Right renal cortex interstitium (tissue), 3 donors: ENCODE measurements around the gene SSBP3. TPM values are rescaled to one million over a fixed set of nuclear protein-coding genes. Genes with fewer than 3 reads are reported as not detected.
"Not testable (repeated sequence)": the region's sequence is repeated elsewhere in the genome, so short reads cannot be mapped to it uniquely, and the experiment has no call there.

ENCODE experiments used
- DNase-seq, 3 donors: peaks; one replicate each; pipeline ENCODE4 v3.0.0-alpha.2; 2013; ENCODE audit warnings: low read depth in 3 of 3, low spot score in 2 of 3
- polyA plus RNA-seq, 3 donors: library from polyadenylated mRNA; unstranded; fragments of 120-200 nt; gene quantifications; one replicate each; pipeline ENCODE4 v1.2.1, GENCODE V29; 2013; ENCODE audit not compliant: insufficient read length in 3 of 3

The SSBP3 gene
- 100 to 1,000 TPM; 103 to 110 (median 105) TPM for polyA plus RNA-seq

DNA sequence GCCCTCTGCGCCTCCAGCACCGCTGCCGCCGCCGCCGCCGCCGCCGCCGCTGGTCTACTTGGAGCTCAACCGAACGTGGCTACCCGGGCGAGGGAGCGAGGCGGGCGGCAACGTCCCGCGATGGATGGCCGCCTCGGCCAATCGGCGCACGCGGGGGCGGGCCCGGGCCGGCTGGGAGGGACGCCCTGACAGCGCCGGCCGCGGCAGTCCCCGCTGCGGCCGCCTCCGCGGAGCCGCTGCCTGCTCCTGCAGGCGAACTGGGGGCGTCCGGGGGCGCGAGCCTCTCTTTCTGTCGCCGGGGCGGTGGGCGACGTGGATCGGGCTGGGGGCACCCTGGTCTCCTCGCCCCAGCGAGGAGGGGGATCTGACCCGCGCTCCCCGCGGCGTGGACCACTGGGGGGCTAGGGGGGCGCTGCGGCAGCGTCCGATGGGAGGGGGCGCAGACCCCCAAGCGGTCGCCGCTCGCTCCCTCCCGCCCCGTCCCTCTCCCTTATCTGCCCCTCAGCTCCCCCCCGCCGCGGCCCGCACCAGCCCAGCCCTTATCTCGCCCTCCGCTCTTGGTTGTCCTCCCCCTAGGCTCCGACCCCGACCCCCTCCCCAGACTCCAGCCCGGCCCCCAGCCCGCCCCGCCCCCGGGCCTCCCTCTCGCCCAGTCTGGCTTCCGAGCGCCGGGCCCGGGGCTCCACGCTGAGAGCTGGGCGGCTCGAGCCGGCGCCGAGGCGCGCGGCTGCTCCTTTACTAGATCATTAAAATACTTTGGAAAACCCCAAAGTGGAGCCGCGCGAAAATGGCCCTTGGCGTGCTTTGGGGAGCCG, at the start of gene SSBP3:
TSS of gene SSBP3 (minus strand) at position 56 of the 815 bp plus-strand sequence.
- DNase-seq, result peak in 2 of 3 donors; percentile 78 to 89

DNA sequence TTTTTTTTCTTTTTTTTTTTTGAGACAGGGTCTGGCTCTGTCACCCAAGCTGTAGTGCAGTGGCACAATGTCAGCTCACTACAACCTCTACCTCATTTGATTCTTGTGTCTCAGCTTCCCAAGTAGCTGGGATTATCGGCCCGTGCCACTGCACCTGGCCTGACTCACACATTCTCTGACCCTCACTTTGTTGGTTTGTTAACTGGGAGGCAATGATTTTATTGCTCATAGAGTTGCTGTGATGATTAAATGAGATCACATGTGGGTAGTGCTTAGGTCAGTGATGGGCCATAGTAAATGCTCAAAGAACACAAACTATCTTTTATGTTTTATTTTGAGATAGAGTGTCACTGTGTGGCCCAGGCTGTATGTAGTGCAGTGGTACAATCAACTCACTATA, 47.3 kb upstream of the SSBP3 start:
- DNase-seq, result no peak

DNA sequence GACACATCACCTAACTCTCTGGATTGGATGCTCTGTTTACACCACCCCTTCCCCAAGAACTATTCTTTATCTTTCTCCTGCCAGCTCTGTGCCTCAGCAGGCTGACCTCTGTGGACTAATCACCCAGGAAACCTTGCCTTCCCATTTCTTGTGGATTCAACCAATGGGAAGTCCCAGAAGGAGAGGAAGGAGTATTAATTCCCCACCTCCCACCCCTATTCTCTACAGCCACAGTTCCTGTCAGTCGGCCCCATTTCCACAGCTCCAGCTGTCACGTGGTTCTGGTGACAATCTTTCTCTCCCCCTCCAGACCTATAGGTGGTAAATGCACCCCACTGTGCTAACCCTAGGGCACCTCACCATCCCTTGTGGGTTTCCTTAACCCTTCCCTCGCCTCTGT, 46.8 kb upstream of the SSBP3 start:
- DNase-seq, result no peak

DNA sequence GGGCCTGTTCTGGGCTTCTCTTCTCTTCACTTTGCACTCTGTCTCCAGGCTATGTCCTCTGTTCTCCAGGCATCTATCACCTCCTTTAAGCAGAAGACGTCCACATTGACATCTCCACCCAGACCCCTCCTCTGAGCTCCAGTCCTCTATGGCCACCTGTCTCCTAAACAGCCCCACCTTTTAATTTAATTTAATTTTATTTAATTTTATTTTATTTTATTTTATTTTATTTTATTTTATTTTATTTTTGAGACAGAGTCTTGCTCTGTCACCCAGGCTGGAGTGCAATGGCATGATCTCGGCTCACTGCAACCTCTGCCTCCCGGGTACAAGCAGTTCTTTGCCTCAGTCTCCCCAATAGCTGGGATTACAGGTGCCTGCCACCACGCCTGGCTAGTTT, 43.2 kb upstream of the SSBP3 start:
- DNase-seq, result not testable (repeated sequence)

DNA sequence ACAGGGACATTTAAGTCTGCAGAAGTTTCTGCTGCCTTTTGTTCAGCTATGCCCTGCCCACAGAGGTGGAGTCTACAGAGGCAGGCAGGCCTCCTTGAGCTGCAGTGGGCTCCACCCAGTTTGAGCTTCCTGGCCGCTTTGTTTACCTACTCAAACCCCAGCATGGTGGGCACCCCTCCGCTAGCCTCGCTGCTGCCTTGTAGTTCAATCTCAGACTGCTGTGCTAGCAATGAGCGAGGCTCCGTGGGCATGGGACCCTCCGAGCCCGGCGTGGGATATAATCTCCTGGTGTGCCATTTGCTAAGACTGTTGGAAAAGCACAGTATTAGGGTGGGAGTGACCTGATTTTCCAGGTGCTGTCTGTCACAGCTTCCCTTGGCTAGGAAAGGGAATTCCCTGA, 42.6 kb upstream of the SSBP3 start:
- DNase-seq, result not testable (repeated sequence)

DNA sequence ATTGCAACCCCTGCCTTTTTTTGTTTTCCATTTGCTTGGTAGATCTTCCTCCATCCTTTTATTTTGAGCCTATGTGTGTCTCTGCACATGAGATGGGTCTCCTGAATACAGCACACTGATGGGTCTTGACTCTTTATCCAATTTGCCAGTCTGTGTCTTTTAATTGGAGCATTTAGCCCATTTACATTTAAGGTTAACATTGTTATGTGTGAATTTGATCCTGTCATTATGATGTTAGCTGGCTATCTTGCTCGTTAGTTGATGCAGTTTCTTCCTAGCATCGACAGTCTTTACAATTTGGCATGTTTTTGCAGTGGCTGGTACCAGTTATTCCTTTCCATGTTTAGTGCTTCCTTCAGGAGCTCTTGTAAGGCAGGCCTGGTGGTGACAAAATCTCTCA, 40.9 kb upstream of the SSBP3 start:
- not testable (repeated sequence) for DNase-seq

DNA sequence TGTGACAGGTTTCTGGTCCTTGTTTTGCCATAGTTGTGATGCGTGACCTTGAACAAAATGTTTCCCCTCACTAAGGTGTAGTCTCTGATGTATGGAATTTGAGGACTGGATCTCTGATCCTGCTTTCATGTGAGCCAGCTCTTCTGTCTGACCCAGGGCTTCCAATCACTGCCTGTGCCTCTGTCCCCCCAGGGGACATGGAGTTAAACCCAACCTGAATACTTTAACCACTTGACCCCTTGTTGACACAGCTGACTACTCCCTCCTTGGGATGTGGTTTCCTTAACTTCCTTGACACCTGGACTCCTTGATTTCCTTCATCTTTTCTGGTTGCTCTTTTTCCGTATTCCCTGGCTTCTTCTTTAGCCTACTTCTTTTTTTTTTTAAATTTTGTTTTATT, 36.0 kb upstream of the SSBP3 start:
- no peak for DNase-seq

DNA sequence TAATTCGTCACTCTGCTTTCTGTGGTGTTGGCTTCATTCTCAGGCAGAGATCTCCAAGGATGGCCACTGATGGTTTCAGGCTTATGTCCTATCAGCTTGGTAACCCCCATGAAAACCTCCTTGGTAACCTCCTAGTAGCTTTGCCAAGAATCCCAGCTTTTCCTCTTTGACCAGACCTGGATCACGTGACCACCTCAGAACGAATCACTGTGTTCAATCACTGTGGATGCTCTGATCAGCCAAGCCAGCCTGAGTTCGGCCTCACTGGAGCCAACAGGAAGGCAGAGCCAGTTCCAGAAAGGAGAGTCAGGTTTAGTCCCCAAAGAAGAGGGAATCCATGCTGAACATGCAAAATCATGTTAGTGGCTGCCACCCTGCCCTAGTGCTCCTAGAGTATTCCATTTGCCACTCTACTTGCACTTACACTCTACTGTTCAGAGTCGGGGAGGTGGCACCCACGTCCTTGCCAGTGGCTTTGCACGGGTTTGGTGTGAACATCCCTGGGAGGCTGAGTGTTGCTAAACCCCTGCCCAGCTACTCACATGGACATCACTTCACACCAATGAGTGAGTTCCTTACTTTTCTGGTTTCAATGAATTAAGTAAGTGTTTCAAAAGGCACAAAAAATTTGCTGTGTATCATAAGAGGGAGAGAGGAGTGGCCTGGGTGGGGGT, 33.5 kb upstream of the SSBP3 start:
- no peak for DNase-seq

DNA sequence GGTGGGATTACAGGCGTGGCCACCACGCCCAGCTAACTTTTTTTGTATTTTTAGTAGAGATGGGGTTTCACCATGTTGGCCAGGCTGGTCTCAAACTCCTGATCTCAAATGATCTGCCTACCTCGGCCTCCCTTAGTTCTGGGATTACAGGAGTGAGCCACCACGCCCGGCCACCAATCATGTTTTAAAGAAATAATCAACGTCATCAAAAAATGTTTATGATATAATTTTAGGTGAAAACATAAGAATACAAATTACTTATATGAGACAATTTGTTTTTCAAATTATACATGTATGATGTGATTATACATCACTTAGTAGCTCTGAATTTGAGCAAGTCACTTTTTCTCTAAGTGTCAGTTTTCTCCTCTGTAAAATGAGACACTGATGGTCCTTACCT, 31.6 kb upstream of the SSBP3 start:
- no peak for DNase-seq

DNA sequence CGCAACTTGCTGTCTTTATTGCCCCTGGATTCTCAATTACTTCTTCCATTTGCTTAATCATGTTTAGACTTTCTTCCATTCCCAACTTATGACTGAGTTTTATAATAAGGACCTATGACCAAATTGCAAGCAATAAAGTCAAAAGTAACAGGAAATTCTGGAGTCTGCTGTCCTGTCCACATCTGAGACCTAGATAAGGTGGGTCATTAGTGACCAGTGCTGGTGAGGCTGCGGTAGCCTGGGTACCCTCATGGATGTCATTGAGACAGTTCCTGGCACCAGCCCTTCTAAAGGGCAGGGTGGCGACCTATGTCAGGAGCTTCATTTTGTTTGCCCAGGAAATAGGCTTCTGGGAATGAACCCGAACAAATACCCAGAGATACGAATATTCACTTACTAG, 30.6 kb upstream of the SSBP3 start:
- no peak for DNase-seq

DNA sequence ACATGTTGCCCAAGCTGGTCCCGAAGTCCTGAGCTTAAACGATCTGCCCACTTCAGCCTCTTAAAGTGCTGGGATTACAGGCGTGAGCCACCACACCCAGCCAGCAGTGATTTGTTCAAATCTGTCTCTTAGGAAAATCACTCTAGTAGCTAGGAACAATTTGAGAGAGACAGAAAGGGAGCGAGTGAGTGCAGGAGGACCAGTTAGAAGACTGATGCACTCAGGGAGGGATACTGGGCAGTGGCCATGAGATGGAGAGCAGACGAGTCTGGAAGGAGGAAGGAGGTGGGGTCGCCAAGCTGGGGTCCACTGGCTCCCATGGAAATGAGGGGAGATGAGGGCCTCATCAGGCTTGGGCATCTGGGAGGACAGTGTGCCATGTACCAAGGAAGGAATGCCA, 23.6 kb upstream of the SSBP3 start:
- DNase-seq, result no peak

DNA sequence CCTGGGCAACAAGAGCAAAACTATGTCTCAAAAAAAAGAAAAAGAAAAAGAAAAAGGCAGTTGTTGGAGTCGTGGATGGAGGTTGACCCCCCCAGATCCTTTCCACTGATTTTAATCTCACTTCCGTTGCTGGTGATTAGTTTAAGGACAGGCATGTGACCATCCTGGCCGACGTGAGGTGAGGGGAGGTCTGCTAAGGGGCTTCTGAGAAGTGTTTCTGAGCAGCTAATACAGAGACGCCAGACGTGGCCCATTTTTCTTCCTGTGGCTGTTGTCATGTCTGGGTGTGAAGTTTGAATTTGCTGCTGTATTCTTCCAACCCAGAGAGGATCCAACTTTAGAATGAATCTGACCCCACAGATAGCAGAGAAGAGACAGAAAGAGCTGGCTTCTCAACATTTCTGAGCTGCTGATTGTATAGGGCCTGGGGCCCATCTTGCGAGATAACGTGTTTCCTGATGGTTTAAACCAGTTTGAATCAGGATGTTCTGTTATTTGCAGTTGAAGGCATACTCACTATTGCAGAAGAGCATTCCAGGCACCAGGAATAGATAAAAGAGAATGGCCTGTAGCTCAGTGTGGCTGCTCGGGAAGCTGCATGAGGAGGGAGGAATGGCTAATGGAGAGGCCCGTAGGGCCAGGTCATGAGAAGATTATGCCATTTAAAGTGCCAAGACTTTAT, 22.8 kb upstream of the SSBP3 start:
- no peak for DNase-seq

DNA sequence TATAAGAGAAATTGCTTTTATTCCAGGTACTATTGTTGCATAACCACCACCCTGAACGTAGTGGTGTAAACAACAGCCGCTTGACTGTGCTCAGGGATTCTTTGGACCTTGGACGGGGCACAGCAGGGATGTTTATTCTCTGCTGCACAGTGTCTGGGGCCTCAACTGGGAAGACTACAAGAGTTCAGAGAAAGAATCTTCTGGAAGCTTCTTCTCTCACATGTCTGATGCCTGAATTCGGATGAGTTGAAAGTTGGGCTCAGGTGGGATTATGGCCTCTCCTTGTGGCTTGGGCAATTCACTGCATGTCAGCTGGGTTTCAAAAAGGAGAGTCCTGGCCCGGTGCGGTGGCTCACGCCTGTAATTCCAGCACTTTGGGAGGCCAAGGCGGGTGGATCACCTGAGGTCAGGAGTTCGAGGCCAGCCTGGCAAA, 19.0 kb upstream of the SSBP3 start:
- DNase-seq, result no peak

DNA sequence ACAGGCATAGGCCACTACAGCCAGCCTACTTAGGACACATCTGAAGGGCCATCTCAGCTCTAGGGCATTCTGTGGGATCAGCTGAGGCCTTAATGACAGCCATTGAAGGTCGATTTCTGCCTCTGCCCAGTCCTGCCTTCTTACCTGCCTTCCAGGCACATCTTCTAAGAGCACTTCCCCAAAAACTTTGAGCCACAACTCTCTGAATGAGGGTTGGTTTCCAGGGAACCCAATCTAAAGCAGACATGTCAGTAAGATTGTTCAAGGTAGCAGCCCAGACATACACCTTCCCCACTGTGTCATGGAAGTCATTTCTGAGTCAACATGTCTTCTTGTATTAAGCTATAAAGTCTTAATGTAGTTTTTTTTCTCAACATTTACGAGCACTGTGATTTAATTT, 18.2 kb upstream of the SSBP3 start:
- no peak for DNase-seq

DNA sequence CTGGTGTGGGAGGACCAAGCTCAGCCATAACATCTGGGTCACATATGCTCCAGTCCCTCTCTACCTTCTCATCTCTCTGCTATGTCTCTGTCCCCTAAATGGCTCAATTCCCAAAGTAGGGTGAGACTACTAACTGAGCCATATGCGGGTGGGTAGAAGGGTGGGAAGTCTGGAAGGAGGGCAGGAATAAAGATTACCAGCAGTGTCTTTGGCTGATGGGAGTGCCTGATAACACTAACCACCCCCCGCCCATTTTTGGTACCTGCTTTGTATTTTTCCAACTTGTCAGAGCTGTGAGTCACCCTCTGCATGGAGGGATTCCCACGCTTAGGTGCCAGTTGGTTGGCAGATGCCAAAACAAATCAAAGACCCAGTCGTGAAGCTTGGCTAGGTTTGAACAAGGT, 14.9 kb upstream of the SSBP3 start:
- no peak for DNase-seq

DNA sequence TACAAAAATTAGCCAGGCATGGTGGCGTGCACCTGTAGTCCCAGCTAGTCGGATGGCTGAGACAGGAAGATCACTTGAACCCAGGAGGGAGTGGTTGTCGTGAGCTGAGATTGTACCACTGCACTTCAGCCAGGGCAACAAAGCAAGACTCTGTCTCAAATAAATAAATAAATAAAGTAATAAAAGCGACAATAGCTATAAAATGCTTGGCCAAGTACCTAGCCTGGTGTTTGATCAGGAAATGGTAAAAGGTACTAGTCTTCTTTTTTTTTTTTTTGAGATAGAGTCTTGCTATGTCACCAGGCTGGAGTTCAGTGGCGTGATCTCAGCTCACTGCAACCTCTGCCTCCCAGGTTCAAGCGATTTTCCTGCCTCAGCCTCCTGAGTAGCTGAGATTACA, 12.4 kb upstream of the SSBP3 start:
- not testable (repeated sequence) for DNase-seq

DNA sequence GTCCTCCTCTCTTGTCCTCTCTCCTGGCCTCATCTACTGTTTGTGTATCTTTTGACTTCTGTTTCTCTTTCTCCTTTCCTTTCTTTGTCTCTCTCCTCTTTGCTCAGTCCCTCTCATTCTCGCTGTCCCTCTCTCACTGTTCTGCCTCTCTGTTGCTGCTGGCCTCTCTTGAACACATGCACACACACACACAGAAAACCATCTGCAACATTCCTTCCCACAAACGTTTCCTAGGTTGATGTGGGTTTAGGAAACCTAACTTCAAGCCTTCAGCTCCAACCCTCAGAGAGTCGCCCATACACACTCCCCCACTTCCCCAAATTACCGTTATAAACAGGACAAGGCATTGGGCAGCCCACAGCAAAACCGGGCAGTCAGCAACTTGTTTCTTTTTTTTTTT, 10.9 kb upstream of the SSBP3 start:
- no peak for DNase-seq

DNA sequence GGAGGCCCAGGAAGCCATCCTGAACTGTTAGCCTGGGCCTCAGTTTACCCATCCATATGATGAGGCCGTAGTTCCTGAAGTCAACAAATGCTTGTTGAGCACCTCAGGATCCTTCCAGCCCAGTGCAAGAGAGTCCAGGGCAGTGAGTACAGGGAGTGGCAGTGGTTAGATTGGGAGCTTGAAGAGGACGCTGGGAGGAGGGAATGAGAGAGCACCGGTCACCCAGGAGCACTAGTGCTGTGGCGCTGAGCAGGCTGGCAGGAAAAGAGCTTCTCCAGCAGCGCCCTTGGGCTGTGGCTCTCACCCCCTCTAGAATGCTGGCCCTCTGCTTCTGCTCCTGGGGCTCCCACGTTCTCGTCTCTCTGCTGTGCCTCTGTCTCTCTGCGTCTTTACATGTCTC, 10.2 kb upstream of the SSBP3 start:
- DNase-seq, result no peak

DNA sequence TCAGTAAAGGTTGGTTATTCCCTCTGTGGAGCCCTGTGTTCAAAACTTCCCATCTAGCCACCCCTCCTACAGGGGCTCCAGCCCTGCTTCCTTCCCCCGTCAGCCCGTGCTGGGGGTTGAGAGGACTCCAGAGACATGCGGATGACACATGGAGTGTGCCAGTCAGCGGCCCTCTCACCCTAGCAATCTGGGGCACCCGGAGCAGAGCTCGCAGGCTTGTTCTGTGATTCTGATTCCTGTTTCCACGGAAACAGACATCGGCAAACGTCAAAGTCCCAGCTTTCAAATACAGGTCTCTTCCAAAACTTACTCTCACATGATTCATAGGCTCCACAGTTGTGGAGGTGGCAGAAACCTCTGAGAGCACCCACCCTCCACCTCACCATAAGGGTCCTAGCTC, 9.8 kb upstream of the SSBP3 start:
- no peak for DNase-seq

DNA sequence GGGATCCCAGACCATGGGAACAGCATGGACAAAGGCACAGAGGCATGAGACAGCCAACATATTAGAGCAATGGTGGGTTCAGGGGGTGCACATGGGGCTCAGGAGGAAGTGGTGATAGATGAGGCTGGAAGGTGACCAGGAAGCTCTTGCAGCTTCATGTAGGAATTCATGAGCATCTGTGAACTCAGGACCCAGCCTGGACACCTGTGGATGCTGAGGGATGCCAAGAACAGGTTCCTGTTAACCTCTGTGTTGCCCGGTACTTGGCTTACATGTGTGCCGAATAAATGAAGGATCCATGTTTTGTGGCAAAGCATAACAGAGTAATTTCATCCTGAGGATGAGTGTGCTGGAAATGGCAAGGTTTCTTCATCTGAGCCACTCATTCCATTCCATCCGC, 9.3 kb upstream of the SSBP3 start:
- no peak for DNase-seq

DNA sequence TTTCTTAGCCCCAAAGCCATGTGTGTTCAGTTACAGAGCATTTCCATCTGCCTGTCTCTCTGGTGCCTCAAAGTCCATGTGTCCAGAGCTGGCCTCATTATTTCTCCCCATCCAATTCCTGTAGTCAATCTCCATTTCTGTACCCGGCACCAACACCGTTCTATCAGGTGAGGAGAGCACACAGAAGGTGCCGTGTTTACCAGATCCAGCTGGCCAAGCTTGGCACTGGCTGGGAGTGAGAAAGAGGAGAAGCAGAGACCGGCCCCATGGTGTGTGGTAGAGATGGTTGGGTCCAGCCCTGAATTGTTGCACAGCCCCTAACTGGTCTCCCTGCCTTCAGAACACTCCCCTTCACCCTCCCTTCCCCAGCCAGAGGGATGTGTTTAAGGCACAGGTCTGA, 7.5 kb upstream of the SSBP3 start:
- no peak for DNase-seq

DNA sequence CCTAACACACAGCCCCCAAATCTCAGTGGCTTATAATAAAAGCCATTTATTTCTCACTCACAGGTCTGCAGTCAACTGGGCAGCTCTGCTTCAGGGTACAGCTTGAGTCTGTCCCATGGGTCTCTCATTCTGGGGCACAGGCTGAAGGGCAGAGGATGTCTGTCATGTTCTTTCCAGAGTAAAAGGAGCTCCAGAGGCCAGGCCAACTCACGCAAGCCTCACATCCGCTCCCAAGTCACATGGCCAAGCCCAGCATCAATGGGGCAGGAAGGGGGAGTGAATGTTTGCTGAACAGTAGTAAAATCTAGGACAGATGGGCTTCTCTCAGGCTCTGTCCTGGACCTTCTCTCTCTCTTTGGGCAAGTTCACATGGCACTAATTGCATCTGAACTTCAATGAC, 7.1 kb upstream of the SSBP3 start:
- peak in 1 of 3 donors; percentile 30 for DNase-seq
